Calu3 (cell line): ENCODE results near the gene CA6. TPM values are rescaled to one million over a fixed set of nuclear protein-coding genes. Genes with fewer than 3 reads are reported as not detected.

ENCODE experiments used
- BruUV-seq: library from RNA; stranded (reverse); fragments of 400-500 nt; replicated peaks from 2 replicates; lab custom pipeline; 2021; lab: Mats Ljungman, UMichigan
- CTCF ChIA-PET: fragments of 300-600 bp; sonication (Branson Sonifier 250); formaldehyde crosslinking; loops from one replicate; lab custom pipeline; 2022; ENCODE audit warnings: antibody characterized with exemption; lab: Charles Lee
- DNase-seq: peaks from one replicate; pipeline ENCODE4 v3.0.0; 2022
- H3K27ac Mint-ChIP-seq: one replicate; pipeline ENCODE4 v1.8.0; 2022; ENCODE audit warnings: mixed read lengths; ENCODE audit not compliant: unreplicated experiment
- H3K27me3 Mint-ChIP-seq: one replicate; pipeline ENCODE4 v1.8.0; 2022; ENCODE audit warnings: mixed read lengths; ENCODE audit not compliant: unreplicated experiment
- H3K36me3 Mint-ChIP-seq: one replicate; pipeline ENCODE4 v1.8.0; 2022; ENCODE audit warnings: mild to moderate bottlenecking, moderate library complexity, mixed read lengths; ENCODE audit not compliant: insufficient read depth, unreplicated experiment
- H3K4me1 Mint-ChIP-seq: one replicate; pipeline ENCODE4 v1.8.0; 2022; ENCODE audit warnings: mild to moderate bottlenecking, low read depth, mixed read lengths; ENCODE audit not compliant: unreplicated experiment
- H3K4me3 Mint-ChIP-seq: one replicate; pipeline ENCODE4 v1.8.0; 2022; ENCODE audit warnings: mild to moderate bottlenecking, low read depth, moderate library complexity, mixed read lengths; ENCODE audit not compliant: unreplicated experiment
- H3K9me3 Mint-ChIP-seq: one replicate; pipeline ENCODE4 v1.8.0; 2022; ENCODE audit warnings: low read depth, mixed read lengths; ENCODE audit not compliant: unreplicated experiment
- CTCF ChIP-seq: fragments of 200-600 bp; IDR thresholded peaks from one replicate; pipeline ENCODE4 v1.8.0; 2022; ENCODE audit warnings: antibody characterized with exemption; ENCODE audit not compliant: unreplicated experiment
- intact Hi-C: fragments of 100-400 bp; cut with micrococcal nuclease; formaldehyde crosslinking; loops from one replicate; pipeline ENCODE4 v1.10.0; 2022; ENCODE audit not compliant: unreplicated experiment
- total RNA-seq: library from RNA; stranded (reverse); gene quantifications from 2 replicates; pipeline ENCODE4 v1.2.3, GENCODE V29; 2022

CA6 gene
- total RNA-seq, 1 experiment from 2014 or later, result not detected

- Mint-ChIP-seq H3K27me3 (peaks cover 30% of the 10 kb centered on the region), H3K9me3 (no peaks in the 10 kb centered on the region), H3K36me3 (no peaks in the 10 kb centered on the region), H3K4me1 (no peaks in the 10 kb centered on the region), H3K4me3 (no peak overlapping the region), H3K27ac (no peak overlapping the region)
- intact Hi-C loops, result loop anchor here (5.0 kb wide), 1 partner anchor 94 kb away; no protein-coding TSS in a partner anchor
- CTCF ChIA-PET, result no interaction called here
- no peak for DNase-seq
- BruUV-seq, result no TSS peak
- TF ChIP-seq CTCF, result no peak
These were observed 62.6 kb downstream of the CA6 start for GRCh38 chr1:9008236-9008635.

- no TSS peak for BruUV-seq
- no peak overlapping the region for H3K27ac Mint-ChIP-seq
- H3K27me3 Mint-ChIP-seq, result peaks cover 30% of the 10 kb centered on the region
- TF ChIP-seq CTCF, result no peak
- CTCF ChIA-PET, result interaction anchor here (0.6 kb wide), 1 partner anchor 193 kb away, joined by 5 read pairs; no protein-coding TSS in a partner anchor
- intact Hi-C loops, result loop anchor here (5.0 kb wide), 1 partner anchor 93 kb away; no protein-coding TSS in a partner anchor
- DNase-seq, result peak; percentile 18
- H3K4me1 Mint-ChIP-seq, result no peaks in the 10 kb centered on the region
- no peaks in the 10 kb centered on the region for H3K9me3 Mint-ChIP-seq
- no peak overlapping the region for H3K4me3 Mint-ChIP-seq
- no peaks in the 10 kb centered on the region for H3K36me3 Mint-ChIP-seq
These were observed 64.0 kb downstream of the CA6 start for GRCh38 chr1:9009438-9010370.

GRCh38 chr1:9010781-9011323 is 65.2 kb downstream of the CA6 start:
- Mint-ChIP-seq H3K36me3 (no peaks in the 10 kb centered on the region), H3K4me1 (no peaks in the 10 kb centered on the region), H3K4me3 (no peak overlapping the region), H3K27ac (no peak overlapping the region), H3K27me3 (peaks cover 30% of the 10 kb centered on the region), H3K9me3 (no peaks in the 10 kb centered on the region)
- intact Hi-C loops, result no loop called here
- CTCF ChIA-PET, result interaction anchor here (0.6 kb wide), 1 partner anchor 192 kb away, joined by 5 read pairs; no protein-coding TSS in a partner anchor
- TF ChIP-seq CTCF, result no peak
- no peak for DNase-seq
- no TSS peak for BruUV-seq

- TF ChIP-seq CTCF, result no peak
- Mint-ChIP-seq H3K4me3 (no peak overlapping the region), H3K27me3 (peaks cover 18% of the 10 kb centered on the region), H3K27ac (no peak overlapping the region), H3K4me1 (no peaks in the 10 kb centered on the region), H3K36me3 (no peaks in the 10 kb centered on the region), H3K9me3 (no peaks in the 10 kb centered on the region)
- CTCF ChIA-PET, result interaction anchor here (1.0 kb wide), 1 partner anchor 9 kb away, joined by 4 read pairs; no protein-coding TSS in a partner anchor
- no TSS peak for BruUV-seq
- intact Hi-C loops, result no loop called here
- DNase-seq, result no peak
These were observed 68.2 kb downstream of the CA6 start for GRCh38 chr1:9013819-9014218.
